GDM1 (cell line): ENCODE measurements around the gene FAM117B.
"Not testable (repeated sequence)": the region's sequence is repeated elsewhere in the genome, so short reads cannot be mapped to it uniquely, and the experiment has no call there.

Experiments used
- DNase-seq: peaks from one replicate; lab custom pipeline; 2025; lab: John Stamatoyannopoulos, UW

FAM117B gene

DNA sequence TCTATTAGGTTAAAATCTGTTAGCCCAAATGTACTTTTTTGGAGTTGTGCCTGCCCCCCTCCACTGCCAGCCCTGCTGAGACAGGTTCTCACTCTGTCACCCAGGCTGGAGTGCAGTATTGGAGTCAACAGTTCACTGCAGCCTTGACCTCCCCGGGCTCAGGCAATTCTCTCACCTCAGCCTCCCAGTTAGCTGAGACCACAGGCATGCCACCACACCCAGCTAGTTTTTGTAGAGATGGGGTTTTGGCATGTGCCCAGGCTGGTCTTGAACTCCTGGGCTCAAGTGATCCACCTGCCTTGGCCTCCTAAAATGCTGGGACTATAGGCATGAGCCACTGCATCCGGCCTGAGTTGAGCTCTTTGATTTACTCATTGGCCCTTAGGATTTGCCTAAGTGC lies 126.1 kb downstream of the FAM117B start:
- DNase-seq: no peak

DNA sequence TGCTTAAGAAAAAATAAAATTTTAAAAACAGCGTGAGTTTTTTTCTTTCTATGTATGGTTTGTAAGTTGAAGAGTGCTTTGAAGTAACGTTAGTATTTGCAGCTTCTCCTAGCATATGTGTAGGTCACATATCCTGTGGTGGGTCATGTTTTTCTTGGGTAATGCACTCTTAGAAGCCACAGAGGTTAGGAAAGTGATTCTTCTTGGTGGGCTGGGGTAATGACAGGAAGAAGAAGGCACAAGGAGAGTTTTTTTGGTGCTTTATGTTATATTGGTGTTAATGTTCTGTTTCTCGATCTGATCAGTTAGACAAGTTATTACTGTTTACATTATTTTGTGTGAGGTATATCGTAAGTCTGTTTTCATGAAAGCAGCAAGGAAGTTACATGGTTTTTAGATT lies 127.8 kb downstream of the FAM117B start:
- peak; percentile 1 for DNase-seq

DNA sequence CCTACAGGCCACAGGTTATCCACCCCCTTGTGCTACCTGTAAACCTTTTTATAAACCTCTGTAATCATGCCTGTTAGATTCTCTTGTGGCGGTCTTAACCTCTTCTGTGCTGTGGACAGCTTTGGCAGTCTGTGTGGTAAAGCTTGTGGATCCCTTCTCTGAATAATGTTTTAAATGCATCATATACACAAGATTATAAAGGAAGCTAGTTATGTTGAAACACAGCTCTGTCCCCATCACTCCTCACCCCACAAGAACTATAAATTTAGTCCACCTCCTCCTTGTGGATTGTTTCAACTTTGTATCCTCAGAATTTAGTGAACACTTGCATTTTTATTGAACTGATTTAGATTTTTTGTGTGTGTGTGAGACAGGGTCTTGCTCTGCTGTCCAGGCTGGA lies 129.1 kb downstream of the FAM117B start:
- DNase-seq: no peak

DNA sequence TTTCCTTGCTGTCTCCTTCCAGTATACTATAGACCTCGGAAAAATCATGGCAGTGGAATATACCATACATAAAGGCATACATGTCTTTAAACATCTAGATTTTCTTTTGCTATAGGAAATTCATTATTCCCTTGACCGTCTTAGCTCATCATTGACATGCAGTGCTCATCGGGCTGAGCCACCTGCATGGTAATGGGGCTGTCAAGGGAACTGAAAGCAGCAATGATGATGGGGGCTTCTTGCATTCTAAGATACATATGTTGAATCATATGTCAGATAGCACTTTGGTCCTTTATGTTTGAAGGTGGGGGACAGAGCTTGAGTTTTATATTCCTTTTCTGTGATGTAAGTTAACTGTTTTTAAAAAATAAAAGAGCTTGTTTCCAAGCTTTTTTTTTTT lies 130.2 kb downstream of the FAM117B start:
- no peak for DNase-seq

DNA sequence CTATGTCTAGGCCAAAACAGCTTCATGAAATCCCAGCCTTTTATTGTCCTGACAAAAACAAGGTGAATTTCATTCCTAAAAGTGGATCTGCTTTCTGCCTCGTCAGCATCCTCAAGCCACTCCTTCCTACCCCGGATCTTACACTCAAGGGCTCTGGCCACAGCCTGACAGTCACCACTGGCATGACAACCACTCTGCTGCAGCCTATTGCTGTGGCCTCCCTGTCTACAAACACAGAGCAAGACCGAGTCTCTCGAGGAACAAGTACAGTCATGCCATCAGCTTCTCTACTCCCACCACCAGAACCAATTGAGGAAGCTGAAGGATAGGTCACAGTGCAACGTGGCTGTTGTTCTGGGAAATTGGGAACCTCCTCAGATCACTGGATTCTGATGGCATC lies 130.7 kb downstream of the FAM117B start:
- peak; percentile 0 for DNase-seq

DNA sequence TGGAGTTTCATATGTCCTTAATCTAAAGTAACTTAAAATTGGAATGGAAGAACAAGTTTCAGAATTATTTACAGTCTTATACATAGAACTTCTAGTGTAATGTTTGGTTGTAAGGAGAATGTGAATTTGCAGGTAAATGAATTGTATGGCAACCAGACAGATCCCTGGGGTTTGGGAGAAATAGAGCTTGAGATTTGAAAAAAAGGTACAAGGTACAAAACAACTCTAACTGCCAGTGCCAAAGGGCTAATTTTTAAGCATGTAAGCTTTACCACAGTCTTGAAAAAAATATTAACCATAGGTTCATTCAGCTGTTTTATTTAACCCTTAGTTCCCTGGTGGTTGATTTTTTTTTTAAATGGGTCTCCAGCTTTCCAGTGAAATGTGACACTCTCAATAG lies 133.5 kb downstream of the FAM117B start:
- no peak for DNase-seq

DNA sequence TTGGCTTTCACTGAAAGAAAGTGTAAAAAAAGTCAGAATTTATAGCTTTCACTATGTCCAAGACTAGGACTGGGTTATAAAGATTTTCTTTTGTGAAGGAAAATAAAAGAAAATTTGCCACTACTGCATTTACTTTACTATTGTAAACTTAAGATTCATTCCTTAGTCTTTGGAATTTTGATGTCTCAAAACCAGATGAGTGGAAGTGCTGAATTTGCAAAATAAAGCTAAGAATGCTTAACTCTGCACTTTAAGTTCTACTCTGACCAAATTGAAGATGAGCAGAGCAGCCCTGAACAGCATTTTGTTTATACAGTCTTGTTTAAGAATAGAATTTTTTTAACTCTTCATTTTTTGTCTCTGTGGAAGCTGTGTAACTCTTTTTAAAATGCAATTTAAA lies 134.4 kb downstream of the FAM117B start:
- DNase-seq: no peak

DNA sequence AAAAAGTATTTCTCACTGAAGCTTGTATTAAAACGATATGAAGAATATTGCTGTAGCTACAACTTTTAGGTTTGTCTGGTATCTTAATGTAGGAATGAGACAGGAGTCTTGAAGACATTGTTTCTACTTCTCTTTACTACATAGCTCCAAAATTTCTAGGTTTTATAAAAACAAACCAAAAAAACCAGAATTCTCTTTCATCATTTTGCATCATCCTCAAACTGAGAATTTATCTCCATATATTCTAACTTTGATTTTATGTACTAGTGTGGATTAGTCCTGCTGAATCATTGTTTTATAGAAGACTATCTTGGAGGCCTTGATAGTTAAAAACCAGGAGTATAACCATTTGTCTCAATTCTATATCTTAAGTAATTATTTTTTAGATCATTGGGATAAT lies 136.6 kb downstream of the FAM117B start:
- no peak for DNase-seq

DNA sequence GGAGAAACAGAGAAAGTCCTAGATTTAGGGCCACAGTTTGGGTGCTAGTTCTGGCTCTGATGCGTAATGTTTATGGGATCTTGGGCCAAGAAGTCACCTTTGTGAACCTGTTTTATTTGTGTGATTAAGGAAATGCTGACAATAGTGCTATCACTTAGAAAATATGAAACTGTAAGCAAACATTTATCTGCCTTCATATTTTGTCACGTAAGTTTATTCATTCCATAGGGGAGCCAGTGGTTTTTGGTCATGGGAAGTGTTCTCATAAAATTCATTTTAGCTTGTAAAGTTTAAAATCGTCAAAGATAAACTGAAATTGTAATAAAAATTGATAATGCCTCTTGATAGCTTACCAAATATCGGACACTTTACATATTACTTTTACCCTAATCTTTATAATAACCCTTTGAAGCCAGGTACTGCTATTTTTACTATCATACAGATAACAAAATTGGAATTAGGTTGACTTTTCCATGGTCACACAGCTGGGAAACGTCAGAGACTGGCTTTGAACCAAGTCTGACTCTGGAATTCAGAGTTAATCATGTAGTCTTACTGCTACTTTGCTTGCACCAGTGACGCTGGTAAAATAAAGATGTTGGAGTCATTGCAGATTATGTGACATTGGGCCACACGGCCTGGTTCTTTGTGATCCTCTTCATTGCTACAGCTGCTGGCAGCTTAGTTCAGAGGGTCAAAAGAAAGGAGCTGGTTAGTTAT lies 137.1 kb downstream of the FAM117B start:
- DNase-seq: no peak

DNA sequence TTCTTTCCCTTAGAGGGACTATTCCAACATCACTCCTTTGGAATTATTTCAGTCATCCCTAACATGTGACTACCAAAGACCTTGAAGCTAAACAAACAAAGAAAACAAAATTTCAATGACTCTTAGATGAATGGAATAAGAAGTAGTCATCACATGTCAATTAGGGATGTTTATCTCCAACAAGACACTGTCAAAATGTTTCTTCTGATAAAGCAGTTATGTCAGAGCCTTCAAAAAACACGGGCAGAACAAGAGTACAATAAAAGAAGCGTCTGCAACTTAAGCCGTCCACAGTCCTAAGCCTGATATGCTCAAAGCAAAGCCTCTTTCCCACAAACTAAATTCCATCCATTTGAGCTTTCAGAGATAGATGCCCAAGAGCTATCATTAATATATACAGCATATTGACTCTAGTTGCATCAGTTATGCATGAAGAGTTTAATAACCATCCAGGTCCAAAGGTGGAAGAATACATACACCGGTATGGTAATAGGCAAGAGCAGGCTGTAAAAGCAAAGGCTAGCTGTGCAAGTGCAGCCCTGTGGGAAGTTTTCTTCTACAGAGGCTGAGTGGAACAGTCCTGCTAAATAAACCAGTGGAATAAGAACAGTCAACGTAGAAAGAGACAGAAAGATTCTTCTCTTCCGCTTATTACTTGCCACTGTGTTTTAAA lies 138.7 kb downstream of the FAM117B start:
- DNase-seq: no peak

DNA sequence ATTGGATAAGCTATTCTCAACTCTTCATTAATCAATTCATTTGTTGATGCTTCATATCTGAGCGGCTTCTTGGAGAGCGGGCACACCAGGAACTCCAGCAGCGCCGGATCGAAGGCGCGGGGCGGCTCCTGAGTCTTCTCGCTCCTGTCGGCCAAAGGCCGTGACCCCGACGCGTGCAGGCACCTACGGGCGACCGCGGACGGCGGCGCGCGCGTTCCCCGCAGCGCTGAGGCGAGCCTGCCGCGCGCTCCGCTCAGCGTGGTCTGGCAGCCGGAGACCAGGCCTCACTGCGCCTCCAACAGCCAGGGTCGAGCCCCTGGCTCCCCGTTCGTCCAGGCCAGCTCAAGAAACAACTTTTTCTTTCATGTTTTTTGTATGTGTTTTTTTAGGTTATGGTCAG lies 139.3 kb downstream of the FAM117B start:
- DNase-seq: no peak

DNA sequence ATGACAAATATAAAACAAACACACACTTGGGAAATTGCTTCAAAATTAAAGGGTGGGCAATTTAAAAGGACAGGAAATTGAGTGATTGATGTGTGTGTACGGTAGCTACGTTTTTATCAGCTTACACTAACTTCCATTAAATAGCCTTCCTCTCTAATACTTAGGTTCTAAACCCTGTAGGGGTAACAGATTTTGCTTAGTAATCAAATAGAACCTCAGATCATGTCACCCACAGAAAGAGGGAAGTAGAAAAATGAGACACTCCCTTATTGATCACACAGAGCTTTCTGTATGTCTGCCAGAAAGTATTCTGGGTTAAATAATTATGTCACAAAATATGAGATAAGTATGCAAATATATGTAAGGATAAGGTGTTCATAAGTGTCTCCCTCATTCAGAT lies 143.4 kb downstream of the FAM117B start:
- DNase-seq: no peak

DNA sequence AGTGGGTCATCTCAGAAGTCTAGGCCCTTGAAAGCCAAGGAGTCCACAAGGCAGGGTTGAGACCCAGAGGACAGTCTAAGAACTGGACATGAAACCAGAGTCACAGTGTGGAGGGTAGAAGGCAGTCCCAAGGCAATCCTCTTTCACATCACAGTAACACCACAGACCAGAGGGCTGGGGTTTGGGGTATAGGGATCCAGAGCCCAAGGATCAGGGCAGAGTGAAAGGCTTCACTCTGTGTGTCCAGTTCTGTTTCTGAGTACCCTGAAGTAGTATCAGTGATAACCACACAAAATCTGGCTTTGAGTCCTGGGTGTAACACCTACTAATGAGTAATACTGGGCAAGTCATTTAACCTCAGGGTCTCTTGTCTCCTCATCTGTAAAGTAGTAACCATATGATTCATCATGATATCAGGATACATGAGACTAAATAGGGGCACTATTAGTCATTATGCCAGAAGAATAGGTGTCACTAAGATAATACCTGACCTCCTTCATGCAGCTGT lies 145.8 kb downstream of the FAM117B start:
- no peak for DNase-seq

DNA sequence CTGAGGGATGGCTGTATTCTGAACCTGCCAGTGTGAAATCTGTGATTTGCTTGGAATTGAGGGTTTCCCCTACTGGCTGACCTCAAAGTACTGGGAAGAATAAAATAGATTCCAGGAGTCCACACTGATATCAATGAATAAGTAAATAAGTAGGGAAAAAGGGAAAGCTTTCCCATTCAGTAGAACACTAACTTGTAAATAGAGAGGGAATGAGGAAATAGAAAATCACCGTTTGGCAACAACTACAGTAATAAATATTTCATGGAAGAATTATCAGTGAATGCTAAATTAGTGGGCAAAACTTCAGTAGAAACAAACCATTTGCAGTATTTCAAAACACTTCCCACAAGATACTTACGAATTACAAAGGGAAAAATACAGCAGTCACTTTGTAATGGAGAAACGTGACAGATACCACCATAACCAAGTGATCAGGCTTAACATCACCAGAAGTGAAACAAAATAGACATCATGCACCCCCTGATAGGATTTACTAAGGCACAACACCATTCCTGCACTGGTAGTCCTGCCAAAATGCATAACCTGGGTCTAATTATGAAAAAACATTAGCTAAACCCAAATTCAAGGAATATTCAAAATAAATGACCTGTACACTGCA lies 148.3 kb downstream of the FAM117B start:
- no peak for DNase-seq

DNA sequence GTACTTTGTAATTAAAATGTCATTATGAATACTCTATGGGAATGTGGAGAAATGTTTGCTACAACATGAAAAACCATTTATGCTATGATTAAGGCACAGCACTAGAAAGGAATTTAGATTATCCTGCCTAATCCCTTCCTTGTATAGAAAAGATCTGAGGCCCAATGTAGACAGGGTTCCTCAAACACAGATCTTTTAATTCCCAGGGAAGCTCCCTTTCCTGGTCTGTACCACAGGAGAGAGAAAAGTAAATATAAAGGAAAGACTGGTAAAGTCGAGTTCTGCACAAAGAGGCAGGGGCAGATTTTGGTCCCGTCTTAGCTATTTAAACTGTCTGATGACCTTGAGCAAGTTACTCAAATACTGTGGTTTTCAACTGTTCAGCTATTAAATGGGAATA lies 152.1 kb downstream of the FAM117B start:
- DNase-seq: no peak

DNA sequence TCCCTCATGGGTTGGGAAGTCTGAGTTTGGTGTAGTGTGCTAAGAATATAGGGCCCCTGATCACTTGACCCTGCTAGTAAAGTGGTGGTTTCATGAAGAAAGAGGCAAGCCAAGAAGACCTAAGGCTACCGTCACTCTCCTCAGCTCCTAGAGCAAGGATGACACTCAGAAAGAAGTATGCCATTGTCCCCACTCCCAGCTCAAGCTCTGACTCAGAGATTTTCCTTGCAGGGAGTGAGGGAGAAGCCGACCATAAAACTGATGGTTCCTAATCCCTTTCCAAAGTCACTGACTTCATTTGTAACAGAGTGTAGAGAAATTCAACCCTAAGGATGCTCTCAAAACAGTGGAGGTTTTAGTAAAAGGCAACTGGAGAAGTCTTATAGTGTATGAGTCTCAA lies 155.9 kb downstream of the FAM117B start:
- no peak for DNase-seq

DNA sequence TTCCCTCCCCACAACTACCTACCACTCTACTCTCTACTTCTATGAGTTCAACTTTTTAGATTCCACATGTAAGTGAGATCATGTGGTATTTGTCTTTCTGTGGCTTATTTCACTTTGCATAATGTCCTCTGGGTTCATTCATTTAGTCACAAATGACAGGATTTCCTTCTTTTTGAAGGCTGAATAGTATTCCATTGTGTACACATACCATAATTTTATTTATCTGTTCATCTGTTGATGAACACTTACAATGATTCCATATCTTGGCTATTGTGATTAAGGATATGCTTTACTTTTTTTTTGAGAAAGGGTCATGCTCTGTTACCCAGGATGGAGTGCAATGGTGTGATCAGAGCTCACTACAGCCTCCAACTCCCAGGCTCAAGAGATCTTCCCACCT lies 163.2 kb downstream of the FAM117B start:
- DNase-seq: no peak

DNA sequence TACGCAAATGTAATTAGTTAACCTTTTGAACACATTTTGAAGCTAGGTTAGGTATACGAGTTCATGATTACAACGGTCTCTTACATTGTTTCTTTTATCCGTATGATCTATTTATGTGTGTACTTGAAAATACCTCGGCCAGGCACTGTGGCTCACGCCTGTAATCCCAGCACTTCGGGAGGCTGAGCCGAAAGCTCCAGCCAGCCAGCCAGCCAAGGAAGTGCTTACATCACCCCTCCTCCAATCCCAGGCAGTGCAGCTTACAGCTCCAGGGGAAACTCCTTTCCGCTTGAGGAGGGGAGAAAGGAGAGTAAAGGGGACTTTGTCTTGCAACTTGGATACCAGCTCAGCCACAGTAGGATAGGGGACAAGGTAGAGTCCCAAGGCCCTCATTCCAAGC lies 171.1 kb downstream of the FAM117B start:
- DNase-seq: not testable (repeated sequence)

DNA sequence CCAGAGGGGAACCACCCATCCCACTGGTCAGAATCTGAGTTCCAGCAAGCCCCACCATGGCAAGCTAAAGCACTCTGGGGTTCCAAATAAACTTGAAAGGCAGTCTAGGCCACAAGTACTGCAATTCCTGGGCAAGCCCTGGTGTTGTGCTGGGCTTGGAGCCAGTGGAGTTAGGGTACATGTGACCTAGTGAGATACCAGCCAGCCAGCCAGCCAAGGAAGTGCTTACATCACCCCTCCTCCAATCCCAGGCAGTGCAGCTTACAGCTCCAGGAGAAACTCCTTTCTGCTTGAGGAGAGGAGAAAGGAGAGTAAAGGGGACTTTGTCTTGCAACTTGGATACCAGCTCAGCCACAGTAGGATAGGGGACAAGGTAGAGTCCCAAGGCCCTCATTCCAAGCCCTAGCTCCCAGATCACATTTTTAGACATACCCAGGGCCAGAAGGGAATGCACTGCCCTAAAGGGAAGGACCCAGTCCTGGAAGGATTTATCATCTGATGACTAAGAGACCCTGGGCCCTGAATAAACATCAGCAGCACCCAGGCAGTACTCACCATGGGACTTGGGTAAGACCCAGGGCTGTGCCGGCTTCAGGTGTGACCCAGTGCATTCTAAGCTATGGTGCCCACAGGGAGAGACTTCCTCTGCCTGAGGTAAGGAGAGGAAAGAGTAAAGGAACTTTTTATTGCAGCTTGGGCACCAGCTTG lies 172.8 kb downstream of the FAM117B start:
- DNase-seq: not testable (repeated sequence)

DNA sequence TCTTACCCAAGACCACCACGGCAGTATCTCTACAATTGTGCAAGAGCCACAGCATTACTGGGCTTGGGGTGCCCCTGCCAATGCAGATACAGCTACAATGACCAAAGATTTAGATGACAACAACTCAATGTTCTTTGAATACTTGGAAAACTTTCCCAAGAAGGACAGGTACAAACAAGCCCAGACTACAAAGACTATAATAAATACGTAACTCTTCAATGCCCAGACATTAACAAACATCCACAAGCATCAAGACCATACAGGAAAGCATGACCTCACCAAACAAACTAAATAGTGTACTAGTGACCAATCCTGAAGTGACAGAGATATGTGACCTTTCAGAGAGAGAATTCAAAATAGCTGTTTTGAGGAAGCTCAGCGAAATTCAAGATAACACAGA lies 174.0 kb downstream of the FAM117B start:
- DNase-seq: no peak

DNA sequence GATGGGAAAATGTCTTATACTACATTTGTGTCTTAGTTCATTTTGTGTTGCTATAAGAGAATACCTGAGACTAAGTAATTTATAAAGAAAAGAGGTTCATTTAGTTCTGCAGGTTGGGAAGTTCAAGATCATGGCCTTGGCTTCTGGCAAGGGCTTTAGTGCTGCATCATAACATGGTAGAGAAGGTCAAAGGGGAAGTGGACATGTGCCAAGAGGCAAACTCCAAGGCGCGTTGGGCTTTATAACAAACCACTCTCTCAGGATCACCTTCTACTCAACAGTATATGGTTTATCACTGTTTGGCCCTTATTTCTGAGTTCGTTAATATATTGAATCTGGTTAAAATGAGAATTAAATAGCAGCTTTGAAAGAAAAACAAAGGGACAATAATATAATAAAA lies 178.6 kb downstream of the FAM117B start:
- no peak for DNase-seq

DNA sequence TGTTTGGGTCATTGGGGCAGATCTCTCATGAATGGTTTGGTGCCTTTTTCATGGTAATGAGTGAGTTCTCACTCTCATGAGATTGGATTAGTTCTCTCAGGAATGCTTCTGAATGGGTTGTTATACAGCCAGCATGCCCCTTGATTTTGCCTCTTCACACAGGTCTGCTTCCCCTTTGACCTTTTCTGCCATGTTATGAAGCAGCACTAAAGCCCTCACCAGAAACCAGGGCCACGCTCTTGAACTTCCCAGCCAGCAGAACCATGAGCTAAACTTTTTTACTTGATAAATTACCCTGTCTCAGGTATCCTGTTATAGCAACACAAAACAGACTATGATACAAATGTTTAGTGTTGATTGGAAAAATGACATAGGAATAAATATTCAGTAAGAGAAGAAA lies 179.5 kb downstream of the FAM117B start:
- DNase-seq: no peak
